Neural cell (in vitro differentiated cells): ENCODE data around the gene ILDR2. TPM values are rescaled to one million over a fixed set of nuclear protein-coding genes. Genes with fewer than 3 reads are reported as not detected.

ENCODE experiments used
- H2AFZ ChIP-seq: fragments of 200-600, 300-800 bp; sonication (generic), shearing (Covaris generic); 2 replicates; pipeline ENCODE4 v1.6.0; 2014; ENCODE audit warnings: low read depth, mild to moderate bottlenecking, antibody characterized with exemption, low read length, moderate library complexity
- H3F3A ChIP-seq: fragments of 200-600 bp; shearing (Covaris generic); 2 replicates; pipeline ENCODE4 v1.6.1; 2016; ENCODE audit warnings: mild to moderate bottlenecking, moderate library complexity, mixed read lengths, antibody characterized with exemption, low read length; ENCODE audit not compliant: insufficient read depth, poor library complexity, severe bottlenecking
- H3K27ac ChIP-seq: fragments of 200-600, 300-800 bp; sonication (generic), shearing (Covaris generic); 2 replicates; pipeline ENCODE4 v1.5.1; 2014; ENCODE audit warnings: mild to moderate bottlenecking, low read length, moderate library complexity
- H3K27me3 ChIP-seq: fragments of 300-800, 200-600 bp; sonication (generic), shearing (Covaris generic); 2 replicates; pipeline ENCODE4 v1.6.0; 2014; ENCODE audit warnings: mild to moderate bottlenecking, low read depth, low read length, moderate library complexity; ENCODE audit not compliant: insufficient read depth
- H3K36me3 ChIP-seq: fragments of 300-800, 200-600 bp; sonication (generic), shearing (Covaris generic); 2 replicates; pipeline ENCODE4 v1.5.1; 2014; ENCODE audit warnings: mild to moderate bottlenecking, antibody characterized with exemption, low read length, moderate library complexity; ENCODE audit not compliant: insufficient read depth
- H3K4me2 ChIP-seq: fragments of 300-800, 200-600 bp; sonication (generic), shearing (Covaris generic); 2 replicates; pipeline ENCODE4 v1.6.0; 2014; ENCODE audit warnings: mild to moderate bottlenecking, low read length
- H3K4me3 ChIP-seq: fragments of 300-800, 200-600 bp; sonication (generic), shearing (Covaris generic); 2 replicates; pipeline ENCODE4 v1.5.1; 2014; ENCODE audit warnings: mild to moderate bottlenecking, low read length, moderate library complexity
- H3K79me2 ChIP-seq: fragments of 200-600 bp; shearing (Covaris generic); replicated peaks from 2 replicates; pipeline ENCODE4 v1.6.0; 2014; ENCODE audit warnings: mild to moderate bottlenecking, low read length, moderate library complexity; ENCODE audit not compliant: insufficient read depth
- H3K9ac ChIP-seq: fragments of 300-800, 200-600 bp; sonication (generic), shearing (Covaris generic); 2 replicates; pipeline ENCODE4 v1.6.1; 2016; ENCODE audit warnings: mild to moderate bottlenecking, low read length, mixed read lengths
- H3K9me2 ChIP-seq: fragments of 200-600 bp; shearing (Covaris generic); 2 replicates; pipeline ENCODE4 v1.6.1; 2016; ENCODE audit warnings: mild to moderate bottlenecking, low read length, mixed read lengths; ENCODE audit not compliant: insufficient read depth
- H3K9me3 ChIP-seq: fragments of 200-600, 300-800 bp; sonication (generic), shearing (Covaris generic); 2 replicates; pipeline ENCODE4 v1.6.1; 2016; ENCODE audit warnings: mild to moderate bottlenecking, mixed run types, low read length, moderate library complexity, mixed read lengths
- H4K20me1 ChIP-seq: fragments of 200-600 bp; shearing (Covaris generic); 2 replicates; pipeline ENCODE4 v1.6.1; 2016; ENCODE audit warnings: mild to moderate bottlenecking, mixed run types; ENCODE audit not compliant: insufficient read depth
- CTCF ChIP-seq: fragments of 450-650 bp; IDR thresholded peaks from 2 replicates; pipeline ENCODE4 v1.5.1; 2014; ENCODE audit warnings: antibody characterized with exemption, mild to moderate bottlenecking, moderate library complexity; ENCODE audit not compliant: poor library complexity, severe bottlenecking
- EP300 ChIP-seq: fragments of 450-650 bp; conservative IDR thresholded peaks from 2 replicates; pipeline ENCODE4 v1.6.1; 2014; ENCODE audit warnings: antibody characterized with exemption, mild to moderate bottlenecking, moderate library complexity; ENCODE audit not compliant: poor library complexity, severe bottlenecking
- EZH2 ChIP-seq: fragments of 200-600, 300-800 bp; shearing (Covaris generic), sonication (generic); IDR thresholded peaks from 2 replicates; pipeline ENCODE4 v1.6.1; 2014; ENCODE audit warnings: antibody characterized with exemption, low read length, borderline replicate concordance, mild to moderate bottlenecking; ENCODE audit not compliant: insufficient read depth, poor library complexity, severe bottlenecking
- MXI1 ChIP-seq: fragments of 450-650 bp; conservative IDR thresholded peaks from 2 replicates; pipeline ENCODE4 v1.6.1; 2014; ENCODE audit warnings: antibody characterized with exemption, mild to moderate bottlenecking; ENCODE audit not compliant: poor library complexity, severe bottlenecking
- POLR2AphosphoS5 ChIP-seq: IDR thresholded peaks from 2 replicates; pipeline ENCODE4 v1.6.1; 2012
- RAD21 ChIP-seq: fragments of 450-650 bp; conservative IDR thresholded peaks from 2 replicates; pipeline ENCODE4 v1.6.1; 2014; ENCODE audit warnings: antibody characterized with exemption, mild to moderate bottlenecking, moderate library complexity
- REST ChIP-seq: IDR thresholded peaks from 2 replicates; pipeline ENCODE4 v1.6.1; 2012; ENCODE audit warnings: borderline replicate concordance
- SMC3 ChIP-seq: fragments of 450-650 bp; conservative IDR thresholded peaks from 2 replicates; pipeline ENCODE4 v1.6.1; 2014; ENCODE audit warnings: antibody characterized with exemption, mild to moderate bottlenecking, moderate library complexity; ENCODE audit not compliant: poor library complexity
- TAF1 ChIP-seq: IDR thresholded peaks from 2 replicates; pipeline ENCODE4 v1.6.1; 2012; ENCODE audit warnings: low read depth
- polyA plus RNA-seq: library from polyadenylated mRNA; depleted of rRNA; stranded (reverse); fragments of >200 nt; gene quantifications from 2 replicates; pipeline ENCODE4 v1.2.3, GENCODE V29; 2014

Gene ILDR2
- polyA plus RNA-seq, 1 donor from 2014 or later: 6.8 TPM

GRCh38 chr1:166972826-166973225 lies 2.5 kb downstream of the ILDR2 start:
- Histone ChIP-seq H3K79me2 (no peaks in the 10 kb centered on the region), H3F3A (no peaks in the 10 kb centered on the region), H3K9me2 (no peaks in the 10 kb centered on the region), H3K27ac (no peak overlapping the region), H3K9me3 (no peaks in the 10 kb centered on the region), H2AFZ (no peak overlapping the region), H3K27me3 (peaks cover 23% of the 10 kb centered on the region), H3K9ac (no peak overlapping the region), H4K20me1 (no peaks in the 10 kb centered on the region), H3K36me3 (no peaks in the 10 kb centered on the region), H3K4me2 (no peak overlapping the region), H3K4me3 (peak overlapping the region; percentile 30)
- TF ChIP-seq TAF1: no peak
- TF ChIP-seq SMC3: no peak
- TF ChIP-seq EP300: no peak
- no peak for TF ChIP-seq RAD21

GRCh38 chr1:166972193-166972592 lies 3.1 kb downstream of the ILDR2 start:
- Histone ChIP-seq H3K9ac (no peak overlapping the region), H3K36me3 (no peaks in the 10 kb centered on the region), H3K9me2 (no peaks in the 10 kb centered on the region), H4K20me1 (no peaks in the 10 kb centered on the region), H3K27me3 (peaks cover 23% of the 10 kb centered on the region), H3F3A (no peaks in the 10 kb centered on the region), H3K9me3 (no peaks in the 10 kb centered on the region), H3K27ac (no peak overlapping the region), H3K4me3 (peak overlapping the region; percentile 30), H3K79me2 (no peaks in the 10 kb centered on the region), H3K4me2 (no peak overlapping the region), H2AFZ (no peak overlapping the region)
- TF ChIP-seq POLR2AphosphoS5 (no peak), EZH2 (no peak), REST (no peak), TAF1 (no peak), CTCF (no peak), EP300 (no peak), SMC3 (no peak), MXI1 (no peak), RAD21 (no peak)

- H3K4me3 ChIP-seq: no peak overlapping the region
- no peaks in the 10 kb centered on the region for H4K20me1 ChIP-seq
- H3K79me2 ChIP-seq: no peaks in the 10 kb centered on the region
- H3K9ac ChIP-seq: no peak overlapping the region
- H3K27ac ChIP-seq: no peak overlapping the region
- no peaks in the 10 kb centered on the region for H3K36me3 ChIP-seq
- H3K27me3 ChIP-seq: peaks cover 17% of the 10 kb centered on the region
- no peaks in the 10 kb centered on the region for H3F3A ChIP-seq
- no peaks in the 10 kb centered on the region for H3K9me2 ChIP-seq
- H2AFZ ChIP-seq: no peak overlapping the region
- no peaks in the 10 kb centered on the region for H3K9me3 ChIP-seq
- no peak overlapping the region for H3K4me2 ChIP-seq
- TF ChIP-seq REST: no peak
- TF ChIP-seq TAF1: no peak
- TF ChIP-seq CTCF: no peak
- no peak for TF ChIP-seq RAD21
- no peak for TF ChIP-seq EZH2
- no peak for TF ChIP-seq SMC3
- TF ChIP-seq EP300: no peak
- no peak for TF ChIP-seq POLR2AphosphoS5
- no peak for TF ChIP-seq MXI1
Observed at GRCh38 chr1:166971252-166971651, 4.1 kb downstream of the ILDR2 start.
